DMS53 (cell line): Measurements from ENCODE around the gene CSK.

Source experiments
- DNase-seq: peaks from one replicate; lab custom pipeline; 2025; lab: John Stamatoyannopoulos, UW

The CSK gene

GRCh38 chr15:74843445-74843828, 61.6 kb downstream of the CSK start:
- DNase-seq = no peak

DNA sequence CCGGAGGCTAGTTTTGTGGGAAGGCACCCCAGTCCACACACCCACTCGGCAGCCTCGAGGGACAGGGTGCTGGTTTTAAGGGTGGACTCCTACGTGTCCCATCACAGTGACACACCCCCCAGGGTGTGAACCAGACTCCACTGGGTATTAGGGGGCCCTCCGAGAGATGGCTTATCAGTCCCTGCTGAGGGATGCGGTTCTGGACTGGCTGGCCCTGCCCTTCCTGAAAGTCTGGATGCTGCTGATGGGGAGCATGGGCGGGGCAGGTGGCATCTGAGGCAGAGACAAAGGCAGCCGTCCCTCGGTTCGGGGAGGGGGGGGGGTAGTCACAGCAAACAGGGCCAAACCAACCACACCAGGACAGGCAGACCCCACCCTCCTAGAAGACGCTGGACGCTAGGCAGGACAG, 62.0 kb downstream of the CSK start:
- DNase-seq = no peak

DNA sequence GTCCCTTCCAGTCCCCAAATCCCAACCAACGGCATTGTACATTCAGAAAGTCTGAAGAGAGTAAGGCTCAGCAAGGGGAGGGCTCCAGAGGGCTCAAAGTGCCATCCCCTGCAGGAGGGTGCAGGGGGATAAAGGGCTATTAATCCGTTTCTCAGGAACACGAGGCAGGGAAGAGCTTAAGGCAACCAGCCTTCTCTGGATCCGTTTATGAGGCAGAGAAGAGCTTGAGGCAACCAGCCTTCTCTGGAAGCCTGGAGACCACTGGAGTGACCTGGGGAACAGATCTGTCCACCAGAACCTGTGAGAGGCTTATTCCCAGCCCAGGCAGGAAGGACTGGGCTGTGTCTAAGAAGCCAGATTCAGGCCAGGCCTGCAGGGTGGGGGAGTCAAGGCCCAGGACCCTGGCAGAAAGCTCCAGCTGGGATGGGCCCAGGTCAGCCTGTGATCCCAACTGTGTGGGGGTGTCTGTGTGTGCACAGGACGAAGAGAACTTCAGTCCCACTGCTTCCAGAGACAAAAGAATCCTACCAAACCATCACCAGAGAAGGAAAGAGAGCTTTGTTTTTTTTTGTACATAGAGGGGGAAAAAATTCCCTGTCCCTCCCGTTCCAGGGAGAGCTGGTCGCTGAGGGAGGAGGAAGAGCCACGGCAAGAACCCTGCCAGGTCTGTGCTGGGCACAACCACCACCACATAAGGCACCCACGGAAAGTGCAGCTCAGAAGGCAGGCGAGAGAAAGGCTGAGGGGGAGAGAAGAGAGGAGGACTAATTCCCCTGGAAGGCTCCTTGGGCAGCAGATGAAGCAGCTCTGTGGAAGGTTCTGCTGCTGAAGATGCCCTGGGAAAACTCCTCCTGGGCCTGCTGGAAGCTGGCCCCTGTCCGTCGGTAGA, 62.7 kb downstream of the CSK start:
- DNase-seq = no peak

DNA sequence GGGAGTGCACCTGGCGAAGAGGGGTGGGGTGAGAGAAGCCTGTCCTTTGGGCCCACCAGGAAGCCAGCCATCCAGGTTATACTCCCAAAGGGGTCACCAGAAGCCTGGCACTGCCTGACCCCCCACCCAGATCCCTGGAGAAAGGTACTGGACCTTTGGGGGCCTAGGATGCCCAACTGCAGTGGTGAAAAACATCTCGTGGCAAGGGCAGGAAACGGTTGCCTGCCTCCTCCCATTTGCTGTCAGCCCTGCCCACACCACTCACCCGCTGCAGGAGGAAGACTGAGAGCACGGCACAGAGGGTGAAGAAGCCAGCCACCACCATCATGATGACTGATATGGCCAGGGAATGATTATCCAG, 63.3 kb downstream of the CSK start:
- DNase-seq = no peak

DNA sequence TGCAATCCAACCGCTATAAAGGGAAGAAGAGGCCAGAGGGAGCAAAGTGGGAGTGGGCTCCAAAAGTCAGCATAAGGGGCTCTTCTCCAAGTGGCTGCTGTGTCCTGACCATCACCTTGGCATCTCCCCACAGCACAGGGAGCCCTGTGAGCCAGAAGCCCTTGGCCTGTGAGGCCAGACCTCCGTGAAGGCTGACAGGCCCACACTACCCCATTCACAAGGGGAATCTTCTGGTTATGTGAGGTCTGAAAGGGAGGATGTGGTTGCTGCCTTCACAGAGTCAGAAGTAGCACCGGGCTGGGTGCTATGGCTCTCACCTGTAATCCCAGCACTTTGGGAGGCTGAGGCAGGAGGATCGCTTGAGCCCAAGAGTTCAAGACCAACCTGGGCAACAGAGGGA, 63.7 kb downstream of the CSK start:
- no peak for DNase-seq

GRCh38 chr15:74847432-74847831, 65.6 kb downstream of the CSK start:
- DNase-seq = no peak

GRCh38 chr15:74850393-74850792, 68.5 kb downstream of the CSK start:
- DNase-seq = no peak

- no peak for DNase-seq
These were observed 70.1 kb downstream of the CSK start for GRCh38 chr15:74851960-74852359.
